A549 (cell line): ENCODE measurements around the gene MED28. TPM values are rescaled to one million over a fixed set of nuclear protein-coding genes. Genes with fewer than 3 reads are reported as not detected.
"Not testable (repeated sequence)": the region's sequence is repeated elsewhere in the genome, so short reads cannot be mapped to it uniquely, and the experiment has no call there.

Experiments used
- ATAC-seq, 2 experiments: fragments of 200-7000 bp in 1 of 2; fragments of >200 bp in 1 of 2; cut with Nextera tagmentation in 1 of 2; cut with Tn5 transposase in 1 of 2; 3 replicates each; pipeline versions ENCODE4 v1.8.0 to v1.9.1; 2018 to 2020; ENCODE audit warnings: mild to moderate bottlenecking in 1 of 2, moderate library complexity in 1 of 2
- CTCF ChIA-PET: fragments of 300-600 bp; sonication (Branson Sonifier 250); formaldehyde crosslinking; extraction: SDS; loops from one replicate; lab custom pipeline; 2021; ENCODE audit warnings: antibody characterized with exemption, inconsistent platforms; lab: Yijun Ruan, JAX
- POLR2A ChIA-PET: fragments of 350-600 bp; formaldehyde crosslinking; extraction: SDS; loops from one replicate; lab custom pipeline; 2021; ENCODE audit warnings: antibody characterized with exemption, inconsistent platforms; lab: Yijun Ruan, JAX
- DNase-seq, 2 experiments: peaks; one replicate each; pipeline versions ENCODE4 v3.0.0 to v3.0.0-alpha.2; 2011 to 2016; ENCODE audit warnings: low read depth in 1 of 2, low spot score in 1 of 2
- FAIRE-seq: peaks from 2 replicates; lab custom pipeline; 2011; peaks lifted over from hg19 to GRCh38; lab: Jason Lieb, UNC
- H3K27ac ChIP-seq, 2 experiments: fragments of >200 bp; sonication (Bioruptor Twin); formaldehyde crosslinking; 3 replicates each; pipeline ENCODE4 v1.5.1; 2016 to 2017
- H3K4me1 ChIP-seq: fragments of >200 bp; sonication (Bioruptor Twin); formaldehyde crosslinking; 3 replicates; pipeline ENCODE4 v1.6.1; 2016
- H3K4me2 ChIP-seq: fragments of >200 bp; sonication (Bioruptor Twin); formaldehyde crosslinking; 3 replicates; pipeline ENCODE4 v1.6.1; 2016
- H3K4me3 ChIP-seq: fragments of >200 bp; sonication (Bioruptor Twin); formaldehyde crosslinking; 3 replicates; pipeline ENCODE4 v1.5.1; 2016
- H3K9me3 ChIP-seq: fragments of >200 bp; sonication (Bioruptor Twin); formaldehyde crosslinking; 3 replicates; pipeline ENCODE4 v1.6.1; 2016
- ATOH8 ChIP-seq: fragments of 250-450 bp; sonication (Bioruptor Pico); IDR thresholded peaks from 2 replicates; pipeline ENCODE4 v1.5.0; 2020; ENCODE audit warnings: low read depth, mild to moderate bottlenecking, moderate library complexity
- BHLHE40 ChIP-seq: IDR thresholded peaks from 2 replicates; pipeline ENCODE4 v1.6.1; 2012; ENCODE audit warnings: low read depth, low read length, inconsistent platforms
- CBX2 ChIP-seq: fragments of 200-600 bp; sonication (generic); IDR thresholded peaks from 2 replicates; pipeline ENCODE4 v1.6.1; 2016; ENCODE audit warnings: low read depth, mild to moderate bottlenecking, borderline replicate concordance
- EHMT2 ChIP-seq: fragments of 200-600 bp; sonication (generic); IDR thresholded peaks from 2 replicates; pipeline ENCODE4 v1.6.1; 2016; ENCODE audit warnings: antibody characterized with exemption, low read depth, mild to moderate bottlenecking, moderate library complexity
- EP300 ChIP-seq, 2 experiments: fragments of >200 bp; sonication (Bioruptor Twin); formaldehyde crosslinking; IDR thresholded peaks; 2 replicates in 1 of 2; 3 replicates in 1 of 2; pipeline ENCODE4 v1.6.1; 2016 to 2017
- FOSB ChIP-seq: fragments of 250-450 bp; sonication (Bioruptor Pico); IDR thresholded peaks from 2 replicates; pipeline ENCODE4 v1.5.0; 2020; ENCODE audit warnings: mild to moderate bottlenecking, moderate library complexity
- FOSL2 ChIP-seq, 2 experiments: fragments of 450-650 bp in 1 of 2; fragments of >200 bp in 1 of 2; sonication (Bioruptor Twin) in 1 of 2; formaldehyde crosslinking; IDR thresholded peaks; 2 replicates each; pipeline versions ENCODE4 v1.5.0 to v1.6.1; 2016 to 2020; ENCODE audit warnings: mild to moderate bottlenecking in 1 of 2, moderate library complexity in 1 of 2
- FOXS1 ChIP-seq: fragments of 250-450 bp; sonication (Bioruptor Pico); IDR thresholded peaks from 2 replicates; pipeline ENCODE4 v1.5.0; 2020; ENCODE audit warnings: mild to moderate bottlenecking, moderate library complexity
- MAZ ChIP-seq: fragments of 150-350 bp; IDR thresholded peaks from 2 replicates; pipeline ENCODE4 v1.6.1; 2014; ENCODE audit warnings: antibody characterized with exemption, low read depth, low read length, borderline replicate concordance
- MYC ChIP-seq: IDR thresholded peaks from 2 replicates; pipeline ENCODE4 v1.6.1; 2012; ENCODE audit warnings: mild to moderate bottlenecking, inconsistent platforms, low read length, improper control_type of control experiment, borderline replicate concordance
- NPAS2 ChIP-seq: fragments of 250-450 bp; sonication (Bioruptor Pico); IDR thresholded peaks from 2 replicates; pipeline ENCODE4 v1.8.0; 2022; ENCODE audit warnings: mild to moderate bottlenecking, moderate library complexity, borderline replicate concordance
- POLR2A ChIP-seq: IDR thresholded peaks from 2 replicates; pipeline ENCODE4 v1.6.1; 2012; ENCODE audit warnings: mild to moderate bottlenecking, low read length
- POLR2AphosphoS2 ChIP-seq: conservative IDR thresholded peaks from 2 replicates; pipeline ENCODE4 v1.6.1; 2012; ENCODE audit warnings: low read length, improper control_type of control experiment, inconsistent platforms
- RNF2 ChIP-seq: fragments of 200-600 bp; sonication (generic); IDR thresholded peaks from 2 replicates; pipeline ENCODE4 v1.6.1; 2016; ENCODE audit warnings: low read depth, mild to moderate bottlenecking, antibody characterized with exemption, moderate library complexity, borderline replicate concordance
- TFCP2L1 ChIP-seq: fragments of 250-450 bp; sonication (Bioruptor Pico); IDR thresholded peaks from 2 replicates; pipeline ENCODE4 v1.5.0; 2021; ENCODE audit warnings: mild to moderate bottlenecking
- TP53 ChIP-seq: fragments of 250-450 bp; sonication (Bioruptor Pico); IDR thresholded peaks from 2 replicates; pipeline ENCODE4 v1.5.0; 2021; ENCODE audit warnings: mild to moderate bottlenecking, moderate library complexity
- USF2 ChIP-seq: fragments of 450-650 bp; IDR thresholded peaks from 2 replicates; pipeline ENCODE4 v1.6.1; 2014; ENCODE audit warnings: antibody characterized with exemption
- ZSCAN20 ChIP-seq: fragments of 250-450 bp; sonication (Bioruptor Pico); IDR thresholded peaks from 2 replicates; pipeline ENCODE4 v1.8.0; 2022; ENCODE audit warnings: mild to moderate bottlenecking, moderate library complexity
- WGBS: methylation state at CpG from one replicate; pipeline ENCODE4 v1.1.6; 2017; ENCODE audit errors: missing lambda C conversion rate; 5-methylcytosine and 5-hydroxymethylcytosine counted together
- polyA plus RNA-seq, 4 experiments: library from polyadenylated mRNA; depleted of rRNA in 3 of 4; stranded (reverse); fragments of >200 nt; fragmentation: RNase III in 1 of 4; extraction: RNeasy Plus Mini Kit Qiagen cat#74134 plus additional on column Dnase treatment in 1 of 4; gene quantifications; 2 replicates in 3 of 4; 3 replicates in 1 of 4; pipeline ENCODE4 v1.2.3, GENCODE V29; 2011 to 2017
- TF ChIP-seq, protein P1 (sequence below): IDR thresholded peaks from 2 replicates; pipeline ENCODE4 v1.6.1; 2012
- TF ChIP-seq, protein P2 (sequence below): fragments of >200 bp; sonication (Bioruptor Twin); formaldehyde crosslinking; IDR thresholded peaks from 2 replicates; pipeline ENCODE4 v1.6.1; 2016

Gene MED28
- polyA plus RNA-seq, 2 of the 4 experiments (the other 2 are of a cell fraction), result 15.5 to 30.8 TPM

GRCh38 chr4:17565846-17566245 is 48.6 kb upstream of the MED28 start:
- DNase-seq (no peak), FAIRE-seq (no peak), ATAC-seq (no peak)
- TF ChIP-seq TFCP2L1 (CRISPR knock-in tag), result no peak
- TF ChIP-seq ZSCAN20, result no peak
- TF ChIP-seq, protein P1, sequence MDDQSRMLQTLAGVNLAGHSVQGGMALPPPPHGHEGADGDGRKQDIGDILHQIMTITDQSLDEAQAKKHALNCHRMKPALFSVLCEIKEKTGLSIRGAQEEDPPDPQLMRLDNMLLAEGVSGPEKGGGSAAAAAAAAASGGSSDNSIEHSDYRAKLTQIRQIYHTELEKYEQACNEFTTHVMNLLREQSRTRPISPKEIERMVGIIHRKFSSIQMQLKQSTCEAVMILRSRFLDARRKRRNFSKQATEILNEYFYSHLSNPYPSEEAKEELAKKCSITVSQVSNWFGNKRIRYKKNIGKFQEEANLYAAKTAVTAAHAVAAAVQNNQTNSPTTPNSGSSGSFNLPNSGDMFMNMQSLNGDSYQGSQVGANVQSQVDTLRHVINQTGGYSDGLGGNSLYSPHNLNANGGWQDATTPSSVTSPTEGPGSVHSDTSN, result no peak
- TF ChIP-seq NPAS2 (CRISPR knock-in tag), result no peak
- TF ChIP-seq BHLHE40, result no peak
- TF ChIP-seq FOSB (CRISPR knock-in tag), result no peak
- no peak for TF ChIP-seq TP53 (CRISPR knock-in tag)
- no peak for TF ChIP-seq RNF2
- no peak for TF ChIP-seq MAZ
- TF ChIP-seq FOSL2 (IDR thresholded peaks at IDR 0.05), result no peak
- TF ChIP-seq FOSL2 (CRISPR knock-in tag; IDR thresholded peaks at IDR 0.05), result no peak
- WGBS, result 87% methylated on average over 3 of the region's 3 CpGs
- H3K4me2 ChIP-seq, result no peak overlapping the region
- H3K4me1 ChIP-seq, result no peaks in the 10 kb centered on the region
- POLR2A ChIA-PET, result no interaction called here
- no peak overlapping the region for H3K4me3 ChIP-seq
- CTCF ChIA-PET, result no interaction called here
- H3K9me3 ChIP-seq, result no peaks in the 10 kb centered on the region
- H3K27ac ChIP-seq, result no peak overlapping the region

- Histone ChIP-seq H3K27ac (no peak overlapping the region), H3K9me3 (no peaks in the 10 kb centered on the region)
- TF ChIP-seq ATOH8 (CRISPR knock-in tag), result no peak
- TF ChIP-seq, all 56 proteins: peak for 0
- ChIA-PET POLR2A (no interaction called here), CTCF (interaction anchor here (1.0 kb wide), 1 partner anchor 19 kb away, joined by 3 read pairs; no protein-coding TSS in a partner anchor)
- DNase-seq (no peak), FAIRE-seq (no peak), ATAC-seq (no peak)
- Histone ChIP-seq H3K4me1 (no peaks in the 10 kb centered on the region), H3K4me3 (no peak overlapping the region), H3K4me2 (no peak overlapping the region)
- WGBS, result 58% methylated on average over 2 of the region's 2 CpGs
Observed at GRCh38 chr4:17567271-17567670, 47.2 kb upstream of the MED28 start.

DNA sequence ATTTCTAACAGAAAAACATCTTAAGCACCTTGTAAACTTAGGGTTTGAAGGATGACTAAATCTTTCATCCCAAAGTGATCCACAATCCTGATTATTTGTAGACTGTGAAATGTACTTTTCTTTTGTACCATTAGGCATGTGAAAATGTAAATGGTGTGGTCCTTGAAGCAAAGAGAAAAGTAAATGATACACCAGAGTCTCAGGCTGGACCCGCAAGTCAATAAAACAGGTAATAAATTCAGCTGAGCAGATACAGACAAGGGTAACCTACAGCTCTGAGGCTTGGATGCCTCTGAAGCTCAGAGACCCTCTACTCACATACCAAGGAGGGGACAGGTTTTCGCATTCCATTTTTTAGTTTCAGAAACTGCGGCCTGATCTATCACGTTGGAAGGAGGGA is 40.2 kb upstream of the MED28 start:
- FAIRE-seq (no peak), DNase-seq (no peak), ATAC-seq (no peak)
- H3K4me3 ChIP-seq, result no peak overlapping the region
- no peaks in the 10 kb centered on the region for H3K9me3 ChIP-seq
- H3K4me2 ChIP-seq, result no peak overlapping the region
- H3K27ac ChIP-seq, result no peak overlapping the region
- H3K4me1 ChIP-seq, result peaks cover 6% of the 10 kb centered on the region; the same call in 1 of the 3 replicates
- 78% methylated on average over 4 of the region's 4 CpGs for WGBS
- POLR2A ChIA-PET, result no interaction called here
- CTCF ChIA-PET, result interaction anchor here (0.6 to 1.3 kb wide), 3 partner anchors 25 to 236 kb away, joined by 3 read pairs; no protein-coding TSS in a partner anchor
- TF ChIP-seq EP300 (IDR thresholded peaks at IDR 0.05) (no peak), CBX2 (no peak), TFCP2L1 (CRISPR knock-in tag) (no peak), FOSB (CRISPR knock-in tag) (no peak), POLR2A (no peak), MYC (no peak), USF2 (no peak), FOXS1 (CRISPR knock-in tag) (no peak), EHMT2 (no peak), POLR2AphosphoS2 (no peak), MAZ (no peak)
- TF ChIP-seq, protein P2, sequence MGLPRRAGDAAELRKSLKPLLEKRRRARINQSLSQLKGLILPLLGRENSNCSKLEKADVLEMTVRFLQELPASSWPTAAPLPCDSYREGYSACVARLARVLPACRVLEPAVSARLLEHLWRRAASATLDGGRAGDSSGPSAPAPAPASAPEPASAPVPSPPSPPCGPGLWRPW, result no peak
- TF ChIP-seq, protein P1, result no peak

DNA sequence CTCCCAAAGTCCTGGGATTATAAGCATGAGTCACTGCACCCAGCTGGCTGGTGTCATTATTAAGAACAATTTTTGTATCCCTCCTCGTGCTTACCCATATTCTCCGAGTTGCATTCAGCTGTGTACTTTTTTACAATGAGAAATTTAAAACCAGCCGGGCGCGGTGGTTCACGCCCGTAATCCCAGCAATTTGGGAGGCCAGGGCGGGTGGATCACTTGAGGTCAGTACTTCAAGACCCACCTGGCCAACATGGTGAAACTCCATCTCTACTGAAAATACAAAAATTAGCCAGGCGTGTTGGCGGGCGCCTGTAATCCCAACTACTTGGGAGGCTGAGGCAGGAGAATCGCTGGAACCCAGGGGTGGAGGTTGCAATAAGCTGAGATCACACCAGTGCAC is 39.3 kb upstream of the MED28 start:
- FAIRE-seq, H3K27ac ChIP-seq, H3K4me1 ChIP-seq, ATAC-seq, H3K4me3 ChIP-seq, POLR2A ChIA-PET, H3K4me2 ChIP-seq, H3K9me3 ChIP-seq, DNase-seq: not testable (repeated sequence)
- CTCF ChIA-PET, result interaction anchor here (1.0 to 1.3 kb wide), 2 partner anchors 26 kb away, joined by 3 read pairs; no protein-coding TSS in a partner anchor
- 83% methylated on average over 12 of the region's 12 CpGs for WGBS
